ENCODE data around the gene SLC25A26. TPM values are rescaled to one million over a fixed set of nuclear protein-coding genes. Genes with fewer than 3 reads are reported as not detected.

SLC25A26 gene
- total and polyA plus RNA-seq, 12 donors: 12.1 to 44.2 (median 31.0) TPM

GRCh38 chr3:66248641-66249040 is 27.8 kb downstream of the SLC25A26 start:
- H3K27me3 ChIP-seq: no peaks in the 10 kb centered on the region
- no peaks in the 10 kb centered on the region for H3K9me3 ChIP-seq
- ATAC-seq (no peak), DNase-seq (no peak)
- WGBS, 2 donors: 73 to 100% methylated on average over 2 of the region's 2 CpGs
- H3K4me3 ChIP-seq: no peak overlapping the region
- H3K27ac ChIP-seq: no peak overlapping the region
- peaks cover 0 to 67% (median 21%) of the 10 kb centered on the region in 9 donors for H3K36me3 ChIP-seq
- no peak for TF ChIP-seq CTCF (IDR thresholded peaks at IDR 0.05)
- intact Hi-C loops (cut with DNase I): no loop called here
- H3K4me1 ChIP-seq: no peaks in the 10 kb centered on the region

- no peaks in the 10 kb centered on the region for H3K4me1 ChIP-seq
- H3K36me3 ChIP-seq: peaks cover 0 to 27% (median 0%) of the 10 kb centered on the region in 9 donors
- no peak for DNase-seq
- ATAC-seq: peak in 2 of 8 donors; percentile 11 to 29
- H3K27ac ChIP-seq: no peak overlapping the region
- H3K9me3 ChIP-seq: no peaks in the 10 kb centered on the region
- intact Hi-C loops (cut with DNase I): loop anchor here in 7 of 10 donors (2.0 to 5.0 kb wide), 3 partner anchors 563 to 568 kb away; no protein-coding TSS in a partner anchor
- TF ChIP-seq CTCF (IDR thresholded peaks at IDR 0.05): peak; percentile 49 to 89 (median 80)
- H3K27me3 ChIP-seq: no peaks in the 10 kb centered on the region
- no peak overlapping the region for H3K4me3 ChIP-seq
- WGBS, 2 donors: 67 to 69% methylated on average over 6 of the region's 6 CpGs
Observed at GRCh38 chr3:66253790-66254620, 33.2 kb downstream of the SLC25A26 start.

GRCh38 chr3:66255865-66256264 is 35.1 kb downstream of the SLC25A26 start:
- intact Hi-C loops (cut with DNase I): loop anchor here in 3 of 10 donors (1.0 to 5.0 kb wide), 3 partner anchors 37 to 561 kb away; no protein-coding TSS in a partner anchor
- Histone ChIP-seq H3K36me3 (peaks cover 0 to 12% (median 0%) of the 10 kb centered on the region in 9 donors), H3K27me3 (no peaks in the 10 kb centered on the region), H3K27ac (no peak overlapping the region), H3K4me1 (peaks cover 0 to 15% (median 3%) of the 10 kb centered on the region in 9 donors), H3K4me3 (no peak overlapping the region), H3K9me3 (no peaks in the 10 kb centered on the region)
- TF ChIP-seq CTCF (IDR thresholded peaks at IDR 0.05): no peak
- DNase-seq: no peak
- WGBS, 2 donors: 91 to 95% methylated on average over 3 of the region's 3 CpGs
- no peak for ATAC-seq

- intact Hi-C loops (cut with DNase I): loop anchor here in 2 of 10 donors (1.0 to 5.0 kb wide), 2 partner anchors 36 to 560 kb away; no protein-coding TSS in a partner anchor
- Histone ChIP-seq H3K36me3 (peaks cover 0 to 12% (median 0%) of the 10 kb centered on the region in 9 donors), H3K9me3 (no peaks in the 10 kb centered on the region), H3K27ac (no peak overlapping the region), H3K4me1 (peaks cover 0 to 25% (median 6%) of the 10 kb centered on the region in 9 donors), H3K4me3 (no peak overlapping the region), H3K27me3 (no peaks in the 10 kb centered on the region)
- ATAC-seq (no peak), DNase-seq (no peak)
- TF ChIP-seq CTCF (IDR thresholded peaks at IDR 0.05): no peak
- 86 to 91% methylated on average over 2 of the region's 2 CpGs for WGBS, 2 donors
Observed at GRCh38 chr3:66256806-66257205, 36.0 kb downstream of the SLC25A26 start.

All from heart right ventricle (tissue), 16 donors.